Duodenal mucosa (tissue), 2 donors: Measurements from ENCODE around the gene MEA1.

Source experiments
- H3K27ac ChIP-seq: one replicate; pipeline ENCODE4 v1.7.0; 2013; ENCODE audit warnings: low read depth, low read length
- H3K27me3 ChIP-seq, 2 donors: one replicate each; pipeline ENCODE4 v1.7.0; 2013; ENCODE audit warnings: low read length in 2 of 2, control low read depth in 1 of 2; ENCODE audit not compliant: insufficient read depth in 2 of 2, control insufficient read depth in 1 of 2
- H3K36me3 ChIP-seq, 2 donors: one replicate each; pipeline ENCODE4 v1.7.0; 2013; ENCODE audit warnings: low read length in 2 of 2, control low read depth in 1 of 2; ENCODE audit not compliant: insufficient read depth in 2 of 2, control insufficient read depth in 1 of 2
- H3K4me1 ChIP-seq, 2 donors: one replicate each; pipeline ENCODE4 v1.7.0; 2013; ENCODE audit warnings: low read length in 2 of 2, control low read depth in 1 of 2; ENCODE audit not compliant: insufficient read depth in 2 of 2, control insufficient read depth in 1 of 2
- H3K4me3 ChIP-seq, 2 donors: one replicate each; pipeline ENCODE4 v1.7.0; 2013; ENCODE audit warnings: low read length in 2 of 2, low read depth in 1 of 2
- H3K9ac ChIP-seq, 2 donors: one replicate each; pipeline ENCODE4 v1.7.0; 2013; ENCODE audit warnings: low read length in 2 of 2, low read depth in 1 of 2
- H3K9me3 ChIP-seq, 2 donors: one replicate each; pipeline ENCODE4 v1.7.0; 2013; ENCODE audit warnings: low read length in 2 of 2, control low read depth in 1 of 2; ENCODE audit not compliant: control insufficient read depth in 1 of 2

The MEA1 gene

GRCh38 chr6:43013843-43014433 is at the start of gene MEA1, which contains the start of gene KLHDC3:
TSS of gene MEA1 (minus strand) at chr6:43013946. CDS start at chr6:43013813, 133 bp downstream.
TSS of gene KLHDC3 (plus strand) at chr6:43014249. CDS start at chr6:43017193, 2,944 bp downstream.
- Histone ChIP-seq H3K4me3 (peak within 1 kb of the TSS; percentile 87 to 95), H3K36me3 (peaks cover 36 to 54% of the 10 kb centered on the region in 2 donors), H3K9ac (peak within 1 kb of the TSS; percentile 73 to 84), H3K4me1 (peaks cover 27 to 34% of the 10 kb centered on the region in 2 donors), H3K27ac (peak within 1 kb of the TSS; percentile 23), H3K27me3 (no peaks in the 10 kb centered on the region), H3K9me3 (no peaks in the 10 kb centered on the region)

- H3K27me3 ChIP-seq, result no peaks in the 10 kb centered on the region
- no peak overlapping the region for H3K4me3 ChIP-seq
- H3K9me3 ChIP-seq, result no peaks in the 10 kb centered on the region
- no peak overlapping the region for H3K9ac ChIP-seq
- H3K36me3 ChIP-seq, result peaks cover 26 to 40% of the 10 kb centered on the region in 2 donors
- peaks cover 13 to 26% of the 10 kb centered on the region in 2 donors for H3K4me1 ChIP-seq
- H3K27ac ChIP-seq, result no peak overlapping the region
Observed at GRCh38 chr6:43062818-43063217, 49.1 kb upstream of the MEA1 start.

- Histone ChIP-seq H3K27me3 (no peaks in the 10 kb centered on the region), H3K36me3 (peaks cover 26 to 44% of the 10 kb centered on the region in 2 donors), H3K4me3 (peak overlapping the region; percentile 88 to 92)
Observed at GRCh38 chr6:43061861-43062260, 48.1 kb upstream of the MEA1 start.

GRCh38 chr6:43060755-43061633 is 47.2 kb upstream of the MEA1 start:
- Histone ChIP-seq H3K4me3 (peak overlapping the region; percentile 88 to 92), H3K9me3 (no peaks in the 10 kb centered on the region), H3K27me3 (no peaks in the 10 kb centered on the region), H3K36me3 (peaks cover 23 to 40% of the 10 kb centered on the region in 2 donors), H3K27ac (no peak overlapping the region), H3K4me1 (peaks cover 15 to 26% of the 10 kb centered on the region in 2 donors), H3K9ac (peak overlapping the region; percentile 40 to 89)

More at GRCh38 chr6:43061861-43062260, 48.1 kb upstream of the MEA1 start:
- Histone ChIP-seq H3K9ac (peak overlapping the region in 1 of 2 donors; percentile 89), H3K4me1 (peaks cover 15 to 26% of the 10 kb centered on the region in 2 donors), H3K27ac (no peak overlapping the region), H3K9me3 (no peaks in the 10 kb centered on the region)

- H3K27me3 ChIP-seq, result no peaks in the 10 kb centered on the region
- H3K36me3 ChIP-seq, result peaks cover 23 to 40% of the 10 kb centered on the region in 2 donors
- no peaks in the 10 kb centered on the region for H3K9me3 ChIP-seq
- peaks cover 15 to 26% of the 10 kb centered on the region in 2 donors for H3K4me1 ChIP-seq
- peak overlapping the region; percentile 91 for H3K27ac ChIP-seq
- H3K4me3 ChIP-seq, result peak overlapping the region; percentile 88 to 92
- peak overlapping the region; percentile 89 to 95 for H3K9ac ChIP-seq
Observed at GRCh38 chr6:43060034-43060754, 46.4 kb upstream of the MEA1 start.

- H3K27me3 ChIP-seq, result no peaks in the 10 kb centered on the region
- peaks cover 15 to 26% of the 10 kb centered on the region in 2 donors for H3K4me1 ChIP-seq
- H3K9ac ChIP-seq, result peak within 1 kb of the TSS; percentile 89 to 95
- peaks cover 24 to 37% of the 10 kb centered on the region in 2 donors for H3K36me3 ChIP-seq
- peak within 1 kb of the TSS; percentile 88 to 92 for H3K4me3 ChIP-seq
- no peaks in the 10 kb centered on the region for H3K9me3 ChIP-seq
- H3K27ac ChIP-seq, result peak within 1 kb of the TSS; percentile 91
Observed at GRCh38 chr6:43059168-43060033, 45.7 kb upstream of the MEA1 start, which contains the start of the genes KLC4 and MRPL2. TSS of gene KLC4 (plus strand) at chr6:43059631. CDS start at chr6:43061336, 1,705 bp downstream. TSS of gene MRPL2 (minus strand) at chr6:43059434. CDS start at chr6:43059381, 53 bp downstream.

- Histone ChIP-seq H3K4me3 (peak overlapping the region; percentile 88 to 92), H3K9ac (peak overlapping the region; percentile 82 to 89), H3K9me3 (no peaks in the 10 kb centered on the region), H3K27ac (no peak overlapping the region), H3K36me3 (peaks cover 20 to 29% of the 10 kb centered on the region in 2 donors), H3K27me3 (no peaks in the 10 kb centered on the region), H3K4me1 (peaks cover 18 to 29% of the 10 kb centered on the region in 2 donors)
Observed at GRCh38 chr6:43058531-43058930, 44.8 kb upstream of the MEA1 start.

- Histone ChIP-seq H3K36me3 (peaks cover 14 to 24% of the 10 kb centered on the region in 2 donors), H3K4me1 (peaks cover 23 to 34% of the 10 kb centered on the region in 2 donors), H3K9ac (no peak overlapping the region), H3K4me3 (no peak overlapping the region), H3K27me3 (no peaks in the 10 kb centered on the region), H3K27ac (no peak overlapping the region), H3K9me3 (no peaks in the 10 kb centered on the region)
Observed at GRCh38 chr6:43055966-43056365, 42.2 kb upstream of the MEA1 start.
